ENCODE measurements around the gene RNF40. TPM values are rescaled to one million over a fixed set of nuclear protein-coding genes. Genes with fewer than 3 reads are reported as not detected.

RNF40 gene
- total RNA-seq, 1 experiment from 2014 or later = 90.3 TPM

DNA sequence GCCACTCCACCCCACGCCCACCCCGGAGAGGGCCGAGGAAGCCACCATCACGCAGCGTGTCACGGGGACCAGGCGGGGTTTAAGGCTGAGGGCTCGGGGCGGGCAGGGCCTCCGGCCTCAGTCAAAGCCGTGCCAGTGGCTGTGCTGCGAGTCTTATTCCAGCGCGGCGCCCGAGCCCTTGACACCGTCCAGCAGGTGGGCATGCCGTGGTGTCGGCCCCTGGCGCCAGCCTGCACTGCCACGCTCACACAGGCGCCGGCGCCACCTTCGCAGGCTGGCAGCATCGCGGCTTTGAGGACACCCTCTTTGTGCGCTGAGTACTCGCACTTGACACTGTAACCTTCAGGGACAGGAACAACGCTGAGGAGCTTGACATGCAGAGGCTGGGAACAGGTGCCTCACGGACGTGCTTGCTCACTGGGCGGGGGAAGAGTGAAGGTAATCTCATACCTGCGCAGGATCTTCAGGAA lies 58.9 kb downstream of the RNF40 start:
- ATAC-seq (no peak), DNase-seq (ENCODE audit: low read depth, low spot score) (no peak)
- no peak overlapping the region for H3K9ac ChIP-seq (ENCODE audit: low read length)
- H3K4me2 ChIP-seq (ENCODE audit: low read length) = no peak overlapping the region
- ChIA-PET POLR2A (no interaction called here), RAD21 (ENCODE audit: low non-redundant PET in 1 of 2, low total read pairs in 2 of 2, uncharacterized antibody in 2 of 2, unreplicated experiment in 2 of 2) (interaction anchor here in 1 of 2 experiments (0.6 kb wide), 1 partner anchor 15 kb away, joined by 3 read pairs; no protein-coding TSS in a partner anchor), CTCF (interaction anchor here (0.9 kb wide), 1 partner anchor 23 kb away, joined by 3 read pairs; no protein-coding TSS in a partner anchor)
- no peaks in the 10 kb centered on the region for H3K9me3 ChIP-seq (ENCODE audit: control insufficient read depth in 1 of 2, insufficient read depth in 1 of 2, low read depth in 1 of 2, low read length in 2 of 2)
- H3K4me1 ChIP-seq (ENCODE audit: control insufficient read depth in 1 of 2, insufficient read depth in 2 of 2, low read length in 2 of 2) = no peaks in the 10 kb centered on the region
- BruUV-seq (replicated peaks) = no TSS peak
- H3K36me3 ChIP-seq (ENCODE audit: control insufficient read depth in 1 of 2, insufficient read depth in 2 of 2, low read length in 2 of 2) = no peaks in the 10 kb centered on the region
- H3K27ac ChIP-seq (ENCODE audit: low read depth, low read length) = no peak overlapping the region
- H3K27me3 ChIP-seq (ENCODE audit: insufficient read depth, low read length) = no peaks in the 10 kb centered on the region
- TF ChIP-seq, protein P1, sequence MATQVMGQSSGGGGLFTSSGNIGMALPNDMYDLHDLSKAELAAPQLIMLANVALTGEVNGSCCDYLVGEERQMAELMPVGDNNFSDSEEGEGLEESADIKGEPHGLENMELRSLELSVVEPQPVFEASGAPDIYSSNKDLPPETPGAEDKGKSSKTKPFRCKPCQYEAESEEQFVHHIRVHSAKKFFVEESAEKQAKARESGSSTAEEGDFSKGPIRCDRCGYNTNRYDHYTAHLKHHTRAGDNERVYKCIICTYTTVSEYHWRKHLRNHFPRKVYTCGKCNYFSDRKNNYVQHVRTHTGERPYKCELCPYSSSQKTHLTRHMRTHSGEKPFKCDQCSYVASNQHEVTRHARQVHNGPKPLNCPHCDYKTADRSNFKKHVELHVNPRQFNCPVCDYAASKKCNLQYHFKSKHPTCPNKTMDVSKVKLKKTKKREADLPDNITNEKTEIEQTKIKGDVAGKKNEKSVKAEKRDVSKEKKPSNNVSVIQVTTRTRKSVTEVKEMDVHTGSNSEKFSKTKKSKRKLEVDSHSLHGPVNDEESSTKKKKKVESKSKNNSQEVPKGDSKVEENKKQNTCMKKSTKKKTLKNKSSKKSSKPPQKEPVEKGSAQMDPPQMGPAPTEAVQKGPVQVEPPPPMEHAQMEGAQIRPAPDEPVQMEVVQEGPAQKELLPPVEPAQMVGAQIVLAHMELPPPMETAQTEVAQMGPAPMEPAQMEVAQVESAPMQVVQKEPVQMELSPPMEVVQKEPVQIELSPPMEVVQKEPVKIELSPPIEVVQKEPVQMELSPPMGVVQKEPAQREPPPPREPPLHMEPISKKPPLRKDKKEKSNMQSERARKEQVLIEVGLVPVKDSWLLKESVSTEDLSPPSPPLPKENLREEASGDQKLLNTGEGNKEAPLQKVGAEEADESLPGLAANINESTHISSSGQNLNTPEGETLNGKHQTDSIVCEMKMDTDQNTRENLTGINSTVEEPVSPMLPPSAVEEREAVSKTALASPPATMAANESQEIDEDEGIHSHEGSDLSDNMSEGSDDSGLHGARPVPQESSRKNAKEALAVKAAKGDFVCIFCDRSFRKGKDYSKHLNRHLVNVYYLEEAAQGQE (IDR thresholded peaks at IDR 0.05; ENCODE audit: low read depth) = no peak
- no peak for TF ChIP-seq JUND (IDR thresholded peaks at IDR 0.05)
- TF ChIP-seq SP1 (IDR thresholded peaks at IDR 0.05; ENCODE audit: low read depth) = no peak
- TF ChIP-seq YY1 (IDR thresholded peaks at IDR 0.05; ENCODE audit: extremely low read depth, insufficient replicate concordance, low read depth, low read length) = no peak
- TF ChIP-seq EGR1 (IDR thresholded peaks at IDR 0.05; ENCODE audit: low read depth) = no peak
- TF ChIP-seq, protein P2, sequence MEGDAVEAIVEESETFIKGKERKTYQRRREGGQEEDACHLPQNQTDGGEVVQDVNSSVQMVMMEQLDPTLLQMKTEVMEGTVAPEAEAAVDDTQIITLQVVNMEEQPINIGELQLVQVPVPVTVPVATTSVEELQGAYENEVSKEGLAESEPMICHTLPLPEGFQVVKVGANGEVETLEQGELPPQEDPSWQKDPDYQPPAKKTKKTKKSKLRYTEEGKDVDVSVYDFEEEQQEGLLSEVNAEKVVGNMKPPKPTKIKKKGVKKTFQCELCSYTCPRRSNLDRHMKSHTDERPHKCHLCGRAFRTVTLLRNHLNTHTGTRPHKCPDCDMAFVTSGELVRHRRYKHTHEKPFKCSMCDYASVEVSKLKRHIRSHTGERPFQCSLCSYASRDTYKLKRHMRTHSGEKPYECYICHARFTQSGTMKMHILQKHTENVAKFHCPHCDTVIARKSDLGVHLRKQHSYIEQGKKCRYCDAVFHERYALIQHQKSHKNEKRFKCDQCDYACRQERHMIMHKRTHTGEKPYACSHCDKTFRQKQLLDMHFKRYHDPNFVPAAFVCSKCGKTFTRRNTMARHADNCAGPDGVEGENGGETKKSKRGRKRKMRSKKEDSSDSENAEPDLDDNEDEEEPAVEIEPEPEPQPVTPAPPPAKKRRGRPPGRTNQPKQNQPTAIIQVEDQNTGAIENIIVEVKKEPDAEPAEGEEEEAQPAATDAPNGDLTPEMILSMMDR (IDR thresholded peaks at IDR 0.05 in 2 of 3, conservative IDR thresholded peaks at IDR 0.05 in 1 of 3; ENCODE audit: borderline replicate concordance in 1 of 3, insufficient read depth in 1 of 3, low read depth in 2 of 3, low read length in 2 of 3) = no peak
- no peak for TF ChIP-seq CBX3 (IDR thresholded peaks at IDR 0.05; ENCODE audit: low read depth)
- TF ChIP-seq ELF1 (IDR thresholded peaks at IDR 0.05; ENCODE audit: borderline replicate concordance, low read depth) = no peak
- TF ChIP-seq ZFX (IDR thresholded peaks at IDR 0.05) = no peak
- no peak for TF ChIP-seq RAD21 (IDR thresholded peaks at IDR 0.05; ENCODE audit: low read depth)
- TF ChIP-seq FOSL1 (IDR thresholded peaks at IDR 0.05; ENCODE audit: low read depth) = no peak
- no peak for TF ChIP-seq TCF7L2 (IDR thresholded peaks at IDR 0.05; ENCODE audit: borderline replicate concordance, extremely low read depth, insufficient read depth, insufficient read length)
- TF ChIP-seq ZNF274 (IDR thresholded peaks at IDR 0.05; ENCODE audit: low read depth, low read length) = no peak
- TF ChIP-seq CEBPB (IDR thresholded peaks at IDR 0.05; ENCODE audit: low read depth) = no peak
- TF ChIP-seq SRF (IDR thresholded peaks at IDR 0.05; ENCODE audit: low read depth) = no peak
- no peak for TF ChIP-seq SIN3A (IDR thresholded peaks at IDR 0.05; ENCODE audit: low read depth)
- TF ChIP-seq, protein P3, sequence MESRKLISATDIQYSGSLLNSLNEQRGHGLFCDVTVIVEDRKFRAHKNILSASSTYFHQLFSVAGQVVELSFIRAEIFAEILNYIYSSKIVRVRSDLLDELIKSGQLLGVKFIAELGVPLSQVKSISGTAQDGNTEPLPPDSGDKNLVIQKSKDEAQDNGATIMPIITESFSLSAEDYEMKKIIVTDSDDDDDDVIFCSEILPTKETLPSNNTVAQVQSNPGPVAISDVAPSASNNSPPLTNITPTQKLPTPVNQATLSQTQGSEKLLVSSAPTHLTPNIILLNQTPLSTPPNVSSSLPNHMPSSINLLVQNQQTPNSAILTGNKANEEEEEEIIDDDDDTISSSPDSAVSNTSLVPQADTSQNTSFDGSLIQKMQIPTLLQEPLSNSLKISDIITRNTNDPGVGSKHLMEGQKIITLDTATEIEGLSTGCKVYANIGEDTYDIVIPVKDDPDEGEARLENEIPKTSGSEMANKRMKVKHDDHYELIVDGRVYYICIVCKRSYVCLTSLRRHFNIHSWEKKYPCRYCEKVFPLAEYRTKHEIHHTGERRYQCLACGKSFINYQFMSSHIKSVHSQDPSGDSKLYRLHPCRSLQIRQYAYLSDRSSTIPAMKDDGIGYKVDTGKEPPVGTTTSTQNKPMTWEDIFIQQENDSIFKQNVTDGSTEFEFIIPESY (IDR thresholded peaks at IDR 0.05; ENCODE audit: extremely low read depth, insufficient replicate concordance, low read length) = no peak
- TF ChIP-seq, protein P4, sequence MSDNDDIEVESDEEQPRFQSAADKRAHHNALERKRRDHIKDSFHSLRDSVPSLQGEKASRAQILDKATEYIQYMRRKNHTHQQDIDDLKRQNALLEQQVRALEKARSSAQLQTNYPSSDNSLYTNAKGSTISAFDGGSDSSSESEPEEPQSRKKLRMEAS (IDR thresholded peaks at IDR 0.05) = no peak
- H4K20me1 ChIP-seq (ENCODE audit: insufficient read depth) = no peaks in the 10 kb centered on the region
- no peaks in the 10 kb centered on the region for H3K79me2 ChIP-seq (ENCODE audit: insufficient read depth, low read length)
- intact Hi-C loops (cut with micrococcal nuclease) = no loop called here
- no peak overlapping the region for H3K4me3 ChIP-seq (replicated peaks in 1 of 2; ENCODE audit: low read depth in 1 of 2, low read length in 2 of 2)
- H3K9me2 ChIP-seq (ENCODE audit: insufficient read depth) = no peaks in the 10 kb centered on the region
- no peak overlapping the region for H2AFZ ChIP-seq (ENCODE audit: low read depth, low read length, poor library complexity, severe bottlenecking)
